HG03469 (cell line): Measurements from ENCODE around the gene SEPTIN2.
A peak's percentile ranks its signal among the peaks of the same experiment; 100 is the strongest.
"Not testable (repeated sequence)": the region's sequence is repeated elsewhere in the genome, so short reads cannot be mapped to it uniquely, and the experiment has no call there.

Source experiments
- ATAC-seq: cut with Tn5 transposase; IDR thresholded peaks from one replicate; pipeline ENCODE4 v1.9.1; 2021; ENCODE audit warnings: mild to moderate bottlenecking, moderate library complexity, moderate number of reproducible peaks; ENCODE audit not compliant: unreplicated experiment

The SEPTIN2 gene

GRCh38 chr2:241315879-241316631 is at the start of gene SEPTIN2:
Gene SEPTIN2 (plus strand): TSS chr2:241315925. CDS start chr2:241324233, 8,308 bp downstream.
- ATAC-seq: peak; percentile 17

- no peak for ATAC-seq
Measured at GRCh38 chr2:241267249-241268067, 48.3 kb upstream of the SEPTIN2 start.

GRCh38 chr2:241268306-241268705 is 47.4 kb upstream of the SEPTIN2 start:
- no peak for ATAC-seq

- no peak for ATAC-seq
Measured at GRCh38 chr2:241268716-241269445, 46.8 kb upstream of the SEPTIN2 start.

GRCh38 chr2:241269707-241270520 is 45.8 kb upstream of the SEPTIN2 start:
- ATAC-seq: no peak

- no peak for ATAC-seq
Measured at GRCh38 chr2:241270531-241270930, 45.2 kb upstream of the SEPTIN2 start.

GRCh38 chr2:241271706-241272302 is 43.9 kb upstream of the SEPTIN2 start:
- ATAC-seq: peak; percentile 39

GRCh38 chr2:241272303-241273209 is 43.2 kb upstream of the SEPTIN2 start:
- no peak for ATAC-seq

GRCh38 chr2:241273210-241274020 is 42.3 kb upstream of the SEPTIN2 start:
- no peak for ATAC-seq

- ATAC-seq: no peak
Measured at GRCh38 chr2:241274127-241274526, 41.6 kb upstream of the SEPTIN2 start.

- no peak for ATAC-seq
Measured at GRCh38 chr2:241275504-241275903, 40.2 kb upstream of the SEPTIN2 start.

- ATAC-seq: no peak
Measured at GRCh38 chr2:241275910-241276309, 39.8 kb upstream of the SEPTIN2 start.

- not testable (repeated sequence) for ATAC-seq
Measured at GRCh38 chr2:241278306-241278705, 37.4 kb upstream of the SEPTIN2 start.

GRCh38 chr2:241279413-241279812 is 36.3 kb upstream of the SEPTIN2 start:
- no peak for ATAC-seq

GRCh38 chr2:241279828-241280227 is 35.9 kb upstream of the SEPTIN2 start:
- no peak for ATAC-seq

GRCh38 chr2:241280291-241280690 is 35.4 kb upstream of the SEPTIN2 start:
- ATAC-seq: no peak

GRCh38 chr2:241282555-241282954 is 33.2 kb upstream of the SEPTIN2 start:
- ATAC-seq: no peak

GRCh38 chr2:241285596-241285995 is 30.1 kb upstream of the SEPTIN2 start:
- no peak for ATAC-seq
